IMR-90 (cell line): ENCODE measurements around the gene ADIG. TPM values are rescaled to one million over a fixed set of nuclear protein-coding genes. Genes with fewer than 3 reads are reported as not detected.

ENCODE experiments used
- ATAC-seq: fragments of 200-7000 bp; cut with Tn5 transposase; 2 replicates; pipeline ENCODE4 v1.9.1; 2020; ENCODE audit warnings: low read depth, mild to moderate bottlenecking, moderate library complexity
- BruUV-seq: library from RNA; stranded (reverse); fragments of 400-500 nt; replicated peaks from 2 replicates; lab custom pipeline; 2021; lab: Mats Ljungman, UMichigan
- CTCF ChIA-PET: fragments of 300-600 bp; formaldehyde crosslinking; extraction: SDS; loops from one replicate; lab custom pipeline; 2021; ENCODE audit warnings: antibody characterized with exemption; lab: Yijun Ruan, JAX
- POLR2A ChIA-PET: fragments of 300-600 bp; sonication (Branson Sonifier 250); formaldehyde crosslinking; loops from one replicate; lab custom pipeline; 2022; ENCODE audit warnings: antibody characterized with exemption; ENCODE audit not compliant: unreplicated experiment; lab: Charles Lee
- DNase-seq: peaks from one replicate; pipeline ENCODE4 v3.0.0; 2013
- H2AFZ ChIP-seq: replicated peaks from 2 replicates; pipeline ENCODE3; 2013; ENCODE audit warnings: low read length, mild to moderate bottlenecking; ENCODE audit not compliant: poor library complexity
- H2AK5ac ChIP-seq: 2 replicates; pipeline ENCODE4 v1.6.1; 2013; ENCODE audit warnings: low read depth, low read length, inconsistent platforms
- H2AK9ac ChIP-seq: replicated peaks from 2 replicates; pipeline ENCODE3; 2013; ENCODE audit warnings: mild to moderate bottlenecking, low read depth, low read length, moderate library complexity; ENCODE audit not compliant: poor library complexity
- H2BK120ac ChIP-seq: 2 replicates; pipeline ENCODE4 v1.6.1; 2013; ENCODE audit warnings: low read depth, low read length, inconsistent platforms
- H2BK15ac ChIP-seq: 3 replicates; pipeline ENCODE4 v1.6.1; 2013; ENCODE audit warnings: low read depth, low read length, inconsistent platforms
- H2BK20ac ChIP-seq: 2 replicates; pipeline ENCODE4 v1.6.1; 2013; ENCODE audit warnings: low read depth, mild to moderate bottlenecking, inconsistent platforms, low read length, moderate library complexity
- H2BK5ac ChIP-seq: 2 replicates; pipeline ENCODE4 v1.6.1; 2013; ENCODE audit warnings: mild to moderate bottlenecking, low read depth, low read length, inconsistent platforms; ENCODE audit not compliant: poor library complexity, severe bottlenecking
- H3K14ac ChIP-seq: replicated peaks from 2 replicates; pipeline ENCODE4 v1.6.1; 2013; ENCODE audit warnings: low read depth, low read length, inconsistent platforms
- H3K18ac ChIP-seq: 2 replicates; pipeline ENCODE4 v1.6.1; 2013; ENCODE audit warnings: low read depth, low read length, control low read depth
- H3K23ac ChIP-seq: 2 replicates; pipeline ENCODE4 v1.6.1; 2013; ENCODE audit warnings: low read depth, low read length, inconsistent platforms
- H3K27ac ChIP-seq: 2 replicates; pipeline ENCODE4 v1.5.1; 2013; ENCODE audit warnings: mild to moderate bottlenecking, control low read depth, low read length; ENCODE audit not compliant: insufficient read depth
- H3K27me3 ChIP-seq: 2 replicates; pipeline ENCODE4 v1.6.1; 2013; ENCODE audit warnings: low read length; ENCODE audit not compliant: control insufficient read depth, insufficient read depth
- H3K36me3 ChIP-seq: 2 replicates; pipeline ENCODE4 v1.6.1; 2013; ENCODE audit warnings: low read length, mixed read lengths; ENCODE audit not compliant: control insufficient read depth, insufficient read depth
- H3K4ac ChIP-seq: 2 replicates; pipeline ENCODE4 v1.6.1; 2013; ENCODE audit warnings: low read depth, low read length, inconsistent platforms
- H3K4me1 ChIP-seq: 2 replicates; pipeline ENCODE4 v1.6.1; 2013; ENCODE audit warnings: low read length, mixed read lengths; ENCODE audit not compliant: control insufficient read depth, insufficient read depth
- H3K4me2 ChIP-seq: 2 replicates; pipeline ENCODE4 v1.6.1; 2013; ENCODE audit warnings: low read depth, mild to moderate bottlenecking, control low read depth, low read length, moderate library complexity
- H3K4me3 ChIP-seq: 2 replicates; pipeline ENCODE4 v1.5.1; 2013; ENCODE audit warnings: low read depth, mild to moderate bottlenecking, control low read depth, low read length, moderate library complexity; ENCODE audit not compliant: insufficient read depth
- H3K56ac ChIP-seq: 2 replicates; pipeline ENCODE4 v1.6.1; 2013; ENCODE audit warnings: low read length, inconsistent platforms; ENCODE audit not compliant: insufficient read depth; ENCODE audit errors: extremely low read depth
- H3K79me1 ChIP-seq, 2 experiments: 2 replicates each; pipeline ENCODE4 v1.6.1; 2013; ENCODE audit warnings: low read length in 2 of 2, inconsistent platforms in 1 of 2, low read depth in 1 of 2
- H3K9ac ChIP-seq: 2 replicates; pipeline ENCODE4 v1.6.1; 2013; ENCODE audit warnings: low read depth, low read length, control low read depth
- H3K9me1 ChIP-seq: 2 replicates; pipeline ENCODE4 v1.6.1; 2013; ENCODE audit warnings: low read length, inconsistent platforms; ENCODE audit not compliant: insufficient read depth
- H3K9me3 ChIP-seq: 2 replicates; pipeline ENCODE4 v1.6.1; 2013; ENCODE audit warnings: low read length; ENCODE audit not compliant: control insufficient read depth, insufficient read depth
- H4K20me1 ChIP-seq: 2 replicates; pipeline ENCODE4 v1.6.1; 2013; ENCODE audit warnings: low read length, inconsistent platforms; ENCODE audit not compliant: insufficient read depth
- H4K5ac ChIP-seq: 2 replicates; pipeline ENCODE4 v1.6.1; 2013; ENCODE audit warnings: mild to moderate bottlenecking, low read depth, low read length, control low read depth
- H4K8ac ChIP-seq, 2 experiments: 2 replicates each; pipeline ENCODE4 v1.6.1; 2013; ENCODE audit warnings: low read depth in 2 of 2, low read length in 2 of 2, control low read depth in 1 of 2, inconsistent platforms in 1 of 2
- H4K91ac ChIP-seq: 2 replicates; pipeline ENCODE4 v1.6.1; 2013; ENCODE audit warnings: low read depth, low read length, inconsistent platforms; ENCODE audit not compliant: insufficient read depth
- BHLHE40 ChIP-seq: fragments of 150-350 bp; IDR thresholded peaks from 2 replicates; pipeline ENCODE4 v1.6.1; 2016; ENCODE audit warnings: mild to moderate bottlenecking, low read depth, low read length
- CEBPB ChIP-seq: IDR thresholded peaks from 2 replicates; pipeline ENCODE4 v1.6.1; 2012; ENCODE audit warnings: low read depth, low read length, improper control_type of control experiment
- CTCF ChIP-seq: conservative IDR thresholded peaks from 2 replicates; pipeline ENCODE4 v1.5.1; 2012; ENCODE audit warnings: mild to moderate bottlenecking, low read depth, low read length, improper control_type of control experiment
- FOS ChIP-seq: fragments of 150-350 bp; IDR thresholded peaks from 2 replicates; pipeline ENCODE4 v1.6.1; 2016; ENCODE audit warnings: low read depth, low read length
- MAFK ChIP-seq: IDR thresholded peaks from 2 replicates; pipeline ENCODE4 v1.6.1; 2012; ENCODE audit warnings: low read depth, low read length, improper control_type of control experiment
- MAZ ChIP-seq: IDR thresholded peaks from 2 replicates; pipeline ENCODE4 v1.6.1; 2012; ENCODE audit warnings: low read depth, mild to moderate bottlenecking, low read length, improper control_type of control experiment, moderate library complexity, borderline replicate concordance
- MXI1 ChIP-seq: IDR thresholded peaks from 2 replicates; pipeline ENCODE4 v1.6.1; 2012; ENCODE audit warnings: low read depth, mild to moderate bottlenecking, low read length, moderate library complexity, borderline replicate concordance
- NFE2L2 ChIP-seq: fragments of 150-350 bp; IDR thresholded peaks from 2 replicates; pipeline ENCODE4 v1.6.1; 2016; ENCODE audit warnings: low read depth, mild to moderate bottlenecking, low read length
- POLR2A ChIP-seq: IDR thresholded peaks from 2 replicates; pipeline ENCODE4 v1.6.1; 2012; ENCODE audit warnings: mild to moderate bottlenecking, low read depth, low read length
- RAD21 ChIP-seq: IDR thresholded peaks from 2 replicates; pipeline ENCODE4 v1.6.1; 2012; ENCODE audit warnings: low read length, improper control_type of control experiment
- RCOR1 ChIP-seq: IDR thresholded peaks from 2 replicates; pipeline ENCODE4 v1.6.1; 2012; ENCODE audit warnings: mild to moderate bottlenecking, low read length, improper control_type of control experiment; ENCODE audit not compliant: insufficient replicate concordance
- RFX5 ChIP-seq: IDR thresholded peaks from 2 replicates; pipeline ENCODE4 v1.8.0; 2012; ENCODE audit warnings: low read depth, mild to moderate bottlenecking, low read length, moderate library complexity
- WGBS, 2 experiments: methylation state at CpG; one replicate each; pipeline versions ENCODE4 v1.1.5 to v1.1.7; 2013; ENCODE audit warnings: missing lambda C conversion rate in 2 of 2; ENCODE audit not compliant: insufficient read length in 1 of 2; ENCODE audit errors: extremely low coverage in 2 of 2; 5-methylcytosine and 5-hydroxymethylcytosine counted together
- dilution Hi-C: fragments of 300-500 bp; cut with HindIII; formaldehyde crosslinking; loops from one replicate; pipeline ENCODE4 v1.14.3; 2018; ENCODE audit warnings: low sequenced_read_pairs; ENCODE audit not compliant: unreplicated experiment
- in situ Hi-C: fragments of 300-500 bp; cut with MboI; formaldehyde crosslinking; loops from 3 replicates; pipeline ENCODE4 v1.14.3; 2019; ENCODE audit warnings: low sequenced_read_pairs, inconsistent platforms, mixed read lengths
- intact Hi-C: fragments of 100-400 bp; cut with micrococcal nuclease; formaldehyde crosslinking; loops from 2 replicates; pipeline ENCODE4 v1.10.0; 2022
- polyA plus RNA-seq, 3 experiments: library from polyadenylated mRNA; depleted of rRNA; stranded (reverse); fragments of >200 nt; gene quantifications; 2 replicates each; pipeline ENCODE4 v1.2.3, GENCODE V29; 2012; ENCODE audit warnings: low replicate concordance in 1 of 3
- total RNA-seq: library from RNA; depleted of rRNA; stranded (reverse); fragments of >200 nt; gene quantifications from 2 replicates; pipeline ENCODE4 v1.2.3, GENCODE V29; 2012
- TF ChIP-seq, protein P1 (sequence below): fragments of 150-350 bp; IDR thresholded peaks from 2 replicates; pipeline ENCODE4 v1.6.1; 2017; ENCODE audit warnings: mild to moderate bottlenecking, antibody characterized with exemption, low read length, low read depth

Gene ADIG
- total and polyA plus RNA-seq, 2 of the 4 experiments (the other 2 are of a cell fraction): not detected

DNA sequence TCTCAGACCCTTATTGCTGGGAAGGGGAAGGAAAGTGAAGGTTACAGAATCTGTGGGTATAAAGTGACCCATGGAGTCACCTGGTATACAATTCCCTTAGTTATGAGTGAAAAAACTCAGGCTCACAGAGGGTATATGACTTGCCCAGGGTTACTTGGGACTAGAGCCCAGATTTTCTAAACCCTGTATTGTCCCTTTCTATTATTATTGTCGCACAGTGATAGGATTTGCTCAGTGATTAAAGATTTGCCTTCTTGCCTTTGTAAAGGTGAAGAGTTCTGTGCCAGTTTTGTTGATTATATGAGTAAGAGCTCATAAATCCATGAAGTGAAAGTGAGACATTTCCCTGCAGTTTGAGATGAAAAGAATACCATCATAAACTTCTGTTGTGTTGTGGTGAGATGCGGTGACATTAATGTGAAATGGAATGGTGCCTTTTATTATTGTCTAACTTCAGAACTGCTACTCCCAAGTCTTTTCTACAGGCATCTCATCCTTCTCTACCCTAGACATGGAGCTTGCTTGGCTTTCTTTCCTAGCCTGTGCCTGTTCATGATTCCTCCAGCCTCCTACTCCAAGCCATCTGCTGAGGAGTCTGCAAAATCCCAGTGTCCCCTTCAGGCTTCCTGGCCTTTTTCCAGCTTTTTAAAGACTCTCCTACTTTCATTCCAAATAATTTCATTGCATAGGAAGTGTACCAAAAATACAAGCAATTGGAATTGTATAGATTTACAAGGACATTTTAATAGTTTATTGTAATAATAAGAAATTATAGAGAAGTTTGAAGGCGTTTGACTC, 33.5 kb upstream of the ADIG start:
- Histone ChIP-seq H3K36me3 (peaks cover 42% of the 10 kb centered on the region), H2AK9ac (no peak overlapping the region)
- in situ Hi-C loops: no loop called here

More for the DNA sequence above, 33.5 kb upstream of the ADIG start:
- H3K18ac ChIP-seq: no peak overlapping the region
- TF ChIP-seq RCOR1 (no peak), RFX5 (no peak), CEBPB (no peak), MXI1 (no peak), RAD21 (no peak), BHLHE40 (no peak), POLR2A (no peak), MAFK (no peak), CTCF (no peak), MAZ (no peak), FOS (no peak), NFE2L2 (no peak)
- TF ChIP-seq, protein P1, sequence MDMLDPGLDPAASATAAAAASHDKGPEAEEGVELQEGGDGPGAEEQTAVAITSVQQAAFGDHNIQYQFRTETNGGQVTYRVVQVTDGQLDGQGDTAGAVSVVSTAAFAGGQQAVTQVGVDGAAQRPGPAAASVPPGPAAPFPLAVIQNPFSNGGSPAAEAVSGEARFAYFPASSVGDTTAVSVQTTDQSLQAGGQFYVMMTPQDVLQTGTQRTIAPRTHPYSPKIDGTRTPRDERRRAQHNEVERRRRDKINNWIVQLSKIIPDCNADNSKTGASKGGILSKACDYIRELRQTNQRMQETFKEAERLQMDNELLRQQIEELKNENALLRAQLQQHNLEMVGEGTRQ: no peak
- H2BK5ac ChIP-seq: no peak overlapping the region
- no peak overlapping the region for H2AFZ ChIP-seq
- no peaks in the 10 kb centered on the region; the same call in 1 of the 2 replicates for H4K20me1 ChIP-seq
- H3K56ac ChIP-seq: no peak overlapping the region
- dilution Hi-C loops (no loop called here), intact Hi-C loops (no loop called here)
- no peak for ATAC-seq
- BruUV-seq: no TSS peak
- no peak overlapping the region for H3K23ac ChIP-seq
- ChIA-PET POLR2A (no interaction called here), CTCF (no interaction called here)
- no peaks in the 10 kb centered on the region; the same call in 1 of the 2 replicates for H3K9me1 ChIP-seq
- H4K5ac ChIP-seq: no peak overlapping the region
- no peak overlapping the region for H4K8ac ChIP-seq
- no peak overlapping the region for H2AK5ac ChIP-seq
- no peaks in the 10 kb centered on the region for H3K9me3 ChIP-seq
- no peaks in the 10 kb centered on the region for H3K27me3 ChIP-seq
- H2BK15ac ChIP-seq: no peak overlapping the region
- H2BK120ac ChIP-seq: no peak overlapping the region
- H3K4me3 ChIP-seq: no peak overlapping the region
- H3K9ac ChIP-seq: no peak overlapping the region
- no peak overlapping the region for H3K14ac ChIP-seq
- H3K4ac ChIP-seq: no peak overlapping the region
- H4K91ac ChIP-seq: no peak overlapping the region
- H3K27ac ChIP-seq: no peak overlapping the region
- H2BK20ac ChIP-seq: no peak overlapping the region
- no peak for DNase-seq
- peaks cover 0 to 8% of the 10 kb centered on the region in 2 experiments for H3K79me1 ChIP-seq
- no CpG with 5 or more reads among the region's 3 CpGs for WGBS, 2 experiments
- no peaks in the 10 kb centered on the region for H3K4me1 ChIP-seq
- no peak overlapping the region for H3K4me2 ChIP-seq
